Parathyroid adenoma (tissue), 2 donors: ENCODE results near the gene TUBA4A.

Experiments used
- H2AFZ ChIP-seq: fragments of 300-600 bp; sonication (generic); one replicate; pipeline ENCODE4 v1.7.0; 2017; ENCODE audit warnings: antibody characterized with exemption, mild to moderate bottlenecking
- H3K27ac ChIP-seq: fragments of 300-600 bp; sonication (generic); one replicate; pipeline ENCODE4 v1.7.0; 2017
- H3K27me3 ChIP-seq: fragments of 300-600 bp; sonication (generic); one replicate; pipeline ENCODE4 v1.7.0; 2017; ENCODE audit warnings: low read length; ENCODE audit not compliant: control insufficient read depth, insufficient read depth
- H3K36me3 ChIP-seq: fragments of 300-600 bp; sonication (generic); one replicate; pipeline ENCODE4 v1.7.0; 2017; ENCODE audit warnings: low read length; ENCODE audit not compliant: control insufficient read depth, insufficient read depth
- H3K4me1 ChIP-seq: fragments of 300-600 bp; sonication (generic); one replicate; pipeline ENCODE4 v1.7.0; 2017; ENCODE audit warnings: control low read depth
- H3K4me2 ChIP-seq: fragments of 300-600 bp; sonication (generic); one replicate; pipeline ENCODE4 v1.7.0; 2017; ENCODE audit warnings: low read length
- H3K4me3 ChIP-seq: fragments of 300-600 bp; sonication (generic); one replicate; pipeline ENCODE4 v1.7.0; 2017; ENCODE audit warnings: low read depth, low read length
- H3K79me2 ChIP-seq: fragments of 300-600 bp; sonication (generic); one replicate; pipeline ENCODE4 v1.7.0; 2017; ENCODE audit warnings: control low read depth
- H3K9ac ChIP-seq: fragments of 300-600 bp; sonication (generic); one replicate; pipeline ENCODE4 v1.7.0; 2017; ENCODE audit warnings: mild to moderate bottlenecking
- H3K9me3 ChIP-seq: fragments of 300-600 bp; sonication (generic); one replicate; pipeline ENCODE4 v1.7.0; 2017; ENCODE audit warnings: low read length; ENCODE audit not compliant: control insufficient read depth
- CTCF ChIP-seq: fragments of 300-600 bp; sonication (generic); IDR thresholded peaks from one replicate; pipeline ENCODE4 v1.7.0; 2017; ENCODE audit warnings: antibody characterized with exemption, mild to moderate bottlenecking
- donor health status: primary hyperparathyroidism.

Gene TUBA4A

DNA sequence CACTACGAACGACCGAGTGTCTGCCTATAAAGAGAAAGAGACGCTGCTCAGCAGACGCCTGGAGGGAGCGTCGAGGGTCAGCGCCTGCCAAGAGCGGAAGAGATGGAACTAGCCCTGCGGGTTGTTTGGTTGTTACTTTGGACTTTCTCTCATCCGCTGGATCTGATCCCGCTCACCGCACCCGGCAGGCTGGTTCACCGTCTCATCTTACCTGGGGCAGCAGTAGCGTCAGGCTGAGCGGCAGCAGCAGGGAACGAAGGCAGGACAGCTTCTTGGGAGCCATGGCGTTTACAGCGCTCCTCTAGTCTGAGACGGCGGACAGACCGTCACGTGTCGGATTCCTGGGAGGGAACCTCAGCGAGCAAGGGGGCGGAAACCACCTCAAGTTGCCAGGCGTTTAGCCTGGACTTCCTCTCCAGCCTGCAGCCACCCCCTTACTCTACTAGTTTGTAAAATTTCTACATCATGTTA is 10.4 kb downstream of the TUBA4A start:
- no peaks in the 10 kb centered on the region for H3K79me2 ChIP-seq
- H3K4me1 ChIP-seq: peaks cover 14% of the 10 kb centered on the region
- H2AFZ ChIP-seq: peak overlapping the region; percentile 67
- peak overlapping the region; percentile 80 for H3K27ac ChIP-seq
- no peaks in the 10 kb centered on the region for H3K36me3 ChIP-seq
- no peak overlapping the region for H3K9ac ChIP-seq
- H3K27me3 ChIP-seq: no peaks in the 10 kb centered on the region
- TF ChIP-seq CTCF: no peak
- H3K4me2 ChIP-seq: no peak overlapping the region
- H3K9me3 ChIP-seq: no peaks in the 10 kb centered on the region
- H3K4me3 ChIP-seq: no peak overlapping the region

DNA sequence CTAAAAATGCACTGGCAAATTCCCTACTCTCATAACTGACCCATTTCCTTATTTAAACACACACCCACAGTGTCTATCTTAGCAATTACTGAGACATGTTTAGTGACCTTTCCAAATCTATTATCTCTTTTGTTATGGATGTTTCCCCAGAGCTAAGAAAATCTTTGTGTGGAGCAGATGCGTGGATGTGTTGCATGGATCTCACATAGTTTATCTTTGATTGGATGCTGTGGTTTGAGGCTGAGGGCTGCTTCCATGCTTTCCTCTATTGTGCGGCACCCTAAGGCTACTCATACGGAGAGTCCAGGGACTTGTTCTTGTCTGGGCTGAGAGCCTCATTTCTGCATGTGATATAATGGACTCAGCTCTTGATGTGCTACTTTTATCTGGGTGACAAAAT is 19.4 kb downstream of the TUBA4A start:
- Histone ChIP-seq H3K4me1 (peaks cover 7% of the 10 kb centered on the region), H3K4me2 (no peak overlapping the region), H3K27ac (no peak overlapping the region), H3K9ac (no peak overlapping the region), H3K9me3 (no peaks in the 10 kb centered on the region), H3K79me2 (peaks cover 9% of the 10 kb centered on the region), H2AFZ (no peak overlapping the region), H3K36me3 (no peaks in the 10 kb centered on the region), H3K4me3 (no peak overlapping the region), H3K27me3 (no peaks in the 10 kb centered on the region)
- TF ChIP-seq CTCF: no peak

DNA sequence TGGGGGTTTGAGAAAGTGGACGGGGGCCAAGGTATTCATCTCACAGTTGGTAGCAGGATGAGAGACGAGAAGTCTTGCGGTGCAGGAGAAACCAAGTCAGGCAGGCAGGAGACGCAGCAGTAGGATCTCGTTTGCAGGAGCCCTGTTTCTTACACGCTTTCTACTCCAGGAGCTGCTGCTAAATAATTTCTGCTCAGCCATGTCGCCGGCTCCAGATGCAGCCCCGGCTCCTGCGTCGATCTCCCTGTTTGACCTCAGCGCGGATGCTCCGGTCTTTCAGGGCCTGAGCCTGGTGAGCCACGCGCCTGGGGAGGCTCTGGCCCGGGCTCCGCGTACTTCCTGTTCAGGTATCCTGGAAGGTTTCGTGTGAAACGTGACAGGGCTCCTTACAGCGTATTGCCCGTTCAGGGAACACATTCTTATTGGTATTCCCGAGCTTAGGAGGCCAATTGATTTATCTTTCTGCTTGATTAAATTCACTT is 23.6 kb downstream of the TUBA4A start:
- H3K9me3 ChIP-seq: no peaks in the 10 kb centered on the region
- H3K27me3 ChIP-seq: no peaks in the 10 kb centered on the region
- peak overlapping the region; percentile 99 for H3K4me3 ChIP-seq
- H3K9ac ChIP-seq: no peak overlapping the region
- no peaks in the 10 kb centered on the region for H3K36me3 ChIP-seq
- peaks cover 7% of the 10 kb centered on the region for H3K4me1 ChIP-seq
- H3K27ac ChIP-seq: peak overlapping the region; percentile 77
- no peak for TF ChIP-seq CTCF
- peak overlapping the region; percentile 94 for H2AFZ ChIP-seq
- H3K4me2 ChIP-seq: peak overlapping the region; percentile 93
- peaks cover 22% of the 10 kb centered on the region for H3K79me2 ChIP-seq

- Histone ChIP-seq H3K9ac (peak within 1 kb of the TSS; percentile 62), H3K4me3 (peak within 1 kb of the TSS; percentile 99), H2AFZ (peak within 1 kb of the TSS; percentile 94), H3K36me3 (no peaks in the 10 kb centered on the region), H3K79me2 (peaks cover 22% of the 10 kb centered on the region), H3K4me2 (peak within 1 kb of the TSS; percentile 99), H3K9me3 (no peaks in the 10 kb centered on the region), H3K4me1 (peaks cover 7% of the 10 kb centered on the region), H3K27ac (peak within 1 kb of the TSS; percentile 77), H3K27me3 (no peaks in the 10 kb centered on the region)
- TF ChIP-seq CTCF: no peak
These were observed 24.2 kb downstream of the TUBA4A start, which contains the start of the genes ANKZF1 and ATG9A for GRCh38 chr2:219229305-219230058. ANKZF1 (plus strand) TSS chr2:219229806; CDS start chr2:219230258, 452 bp downstream. ATG9A (minus strand) TSS chr2:219229636; CDS start chr2:219228024, 1,612 bp downstream.
